GM19438 (cell line): Measurements from ENCODE around the gene CEL.

Source experiments
- ATAC-seq: cut with Tn5 transposase; IDR thresholded peaks from one replicate; pipeline ENCODE4 v1.9.1; 2021; ENCODE audit warnings: low read depth; ENCODE audit not compliant: unreplicated experiment

The CEL gene

GRCh38 chr9:133101356-133102189 lies 39.8 kb downstream of the CEL start:
- no peak for ATAC-seq

GRCh38 chr9:133102190-133103021 lies 40.6 kb downstream of the CEL start:
- ATAC-seq = no peak

GRCh38 chr9:133103183-133103986 lies 41.6 kb downstream of the CEL start:
- no peak for ATAC-seq

GRCh38 chr9:133103987-133104505 lies 42.3 kb downstream of the CEL start:
- no peak for ATAC-seq

- no peak for ATAC-seq
These were observed 43.1 kb downstream of the CEL start for GRCh38 chr9:133104718-133105460.

- no peak for ATAC-seq
These were observed 43.6 kb downstream of the CEL start for GRCh38 chr9:133105461-133105770.

- no peak for ATAC-seq
These were observed 44.9 kb downstream of the CEL start for GRCh38 chr9:133106511-133107244.

- no peak for ATAC-seq
These were observed 45.5 kb downstream of the CEL start for GRCh38 chr9:133107245-133107722.

- no peak for ATAC-seq
These were observed 46.4 kb downstream of the CEL start for GRCh38 chr9:133107961-133108793.

GRCh38 chr9:133108794-133109641 lies 47.2 kb downstream of the CEL start:
- ATAC-seq = no peak

- ATAC-seq = no peak
These were observed 48.3 kb downstream of the CEL start for GRCh38 chr9:133109931-133110650.

- ATAC-seq = no peak
These were observed 50.3 kb downstream of the CEL start for GRCh38 chr9:133111808-133112662.

- ATAC-seq = no peak
These were observed 50.9 kb downstream of the CEL start for GRCh38 chr9:133112663-133113026.

- no peak for ATAC-seq
These were observed 51.6 kb downstream of the CEL start for GRCh38 chr9:133113163-133113948.
